ENCODE measurements around the gene KCNK3. TPM values are rescaled to one million over a fixed set of nuclear protein-coding genes. Genes with fewer than 3 reads are reported as not detected.
"Not testable (repeated sequence)": the region's sequence is repeated elsewhere in the genome, so short reads cannot be mapped to it uniquely, and the experiment has no call there.

The KCNK3 gene
- not detected for total RNA-seq

- peak in 1 of 2 donors; percentile 58 for DNase-seq (ENCODE audit: low spot score in 2 of 2)
- H3K36me3 Mint-ChIP-seq = peaks cover 0 to 8% of the 10 kb centered on the region in 2 donors
- no peak within 1 kb of the TSS for H3K27ac Mint-ChIP-seq
- ATAC-seq = peak; percentile 57 to 84
- H3K9me3 Mint-ChIP-seq = no peaks in the 10 kb centered on the region
These were observed at the start of gene KCNK3 for GRCh38 chr2:26692279-26692896. KCNK3 (plus strand) TSS chr2:26692722; CDS start chr2:26692876, 154 bp downstream.

- no peak for ATAC-seq
These were observed 48.2 kb upstream of the KCNK3 start for GRCh38 chr2:26644188-26644835.

GRCh38 chr2:26645762-26646161 is 46.8 kb upstream of the KCNK3 start:
- ATAC-seq = no peak
- no peaks in the 10 kb centered on the region for H3K36me3 Mint-ChIP-seq
- H3K27ac Mint-ChIP-seq = no peak overlapping the region
- no peaks in the 10 kb centered on the region for H3K9me3 Mint-ChIP-seq
- DNase-seq (ENCODE audit: low spot score in 2 of 2) = no peak

More at GRCh38 chr2:26644188-26644835, 48.2 kb upstream of the KCNK3 start:
- Mint-ChIP-seq H3K36me3 (no peaks in the 10 kb centered on the region), H3K27ac (no peak overlapping the region), H3K9me3 (no peaks in the 10 kb centered on the region)
- no peak for DNase-seq (ENCODE audit: low spot score in 2 of 2)

- no peak for DNase-seq (ENCODE audit: low spot score in 2 of 2)
- Mint-ChIP-seq H3K9me3 (no peaks in the 10 kb centered on the region), H3K27ac (no peak overlapping the region), H3K36me3 (no peaks in the 10 kb centered on the region)
- ATAC-seq = no peak
These were observed 45.4 kb upstream of the KCNK3 start for GRCh38 chr2:26646986-26647672.

GRCh38 chr2:26647981-26648380 is 44.5 kb upstream of the KCNK3 start:
- Mint-ChIP-seq H3K27ac (no peak overlapping the region), H3K9me3 (no peaks in the 10 kb centered on the region), H3K36me3 (no peaks in the 10 kb centered on the region)
- ATAC-seq (no peak), DNase-seq (ENCODE audit: low spot score in 2 of 2) (no peak)

- DNase-seq (ENCODE audit: low spot score in 2 of 2) (no peak), ATAC-seq (no peak)
- no peaks in the 10 kb centered on the region for H3K36me3 Mint-ChIP-seq
- no peaks in the 10 kb centered on the region for H3K9me3 Mint-ChIP-seq
- H3K27ac Mint-ChIP-seq = no peak overlapping the region
These were observed 44.0 kb upstream of the KCNK3 start for GRCh38 chr2:26648516-26648915.

GRCh38 chr2:26649322-26649721 is 43.2 kb upstream of the KCNK3 start:
- no peaks in the 10 kb centered on the region for H3K9me3 Mint-ChIP-seq
- DNase-seq (ENCODE audit: low spot score in 2 of 2) (no peak), ATAC-seq (no peak)
- no peaks in the 10 kb centered on the region for H3K36me3 Mint-ChIP-seq
- H3K27ac Mint-ChIP-seq = no peak overlapping the region

- ATAC-seq (no peak), DNase-seq (ENCODE audit: low spot score in 2 of 2) (no peak)
- H3K36me3 Mint-ChIP-seq = no peaks in the 10 kb centered on the region
- H3K27ac Mint-ChIP-seq = peak overlapping the region in 1 of 2 donors; percentile 17
- no peaks in the 10 kb centered on the region for H3K9me3 Mint-ChIP-seq
These were observed 42.4 kb upstream of the KCNK3 start for GRCh38 chr2:26649992-26650712.

- H3K36me3 Mint-ChIP-seq = no peaks in the 10 kb centered on the region
- ATAC-seq (no peak), DNase-seq (ENCODE audit: low spot score in 2 of 2) (no peak)
- H3K27ac Mint-ChIP-seq = no peak overlapping the region
- H3K9me3 Mint-ChIP-seq = no peaks in the 10 kb centered on the region
These were observed 41.6 kb upstream of the KCNK3 start for GRCh38 chr2:26650713-26651469.

- DNase-seq (ENCODE audit: low spot score in 2 of 2) = no peak
- ATAC-seq = no peak
These were observed 41.1 kb upstream of the KCNK3 start for GRCh38 chr2:26651470-26651771.

GRCh38 chr2:26651799-26652198 is 40.7 kb upstream of the KCNK3 start:
- no peak for DNase-seq (ENCODE audit: low spot score in 2 of 2)
- H3K9me3 Mint-ChIP-seq = no peaks in the 10 kb centered on the region
- no peak overlapping the region for H3K27ac Mint-ChIP-seq
- ATAC-seq = no peak
- H3K36me3 Mint-ChIP-seq = no peaks in the 10 kb centered on the region

More at GRCh38 chr2:26651470-26651771, 41.1 kb upstream of the KCNK3 start:
- Mint-ChIP-seq H3K36me3 (no peaks in the 10 kb centered on the region), H3K27ac (no peak overlapping the region), H3K9me3 (no peaks in the 10 kb centered on the region)

GRCh38 chr2:26652361-26653041 is 40.0 kb upstream of the KCNK3 start:
- Mint-ChIP-seq H3K36me3 (no peaks in the 10 kb centered on the region), H3K27ac (no peak overlapping the region), H3K9me3 (no peaks in the 10 kb centered on the region)
- ATAC-seq (no peak), DNase-seq (ENCODE audit: low spot score in 2 of 2) (no peak)

- Mint-ChIP-seq H3K27ac (no peak overlapping the region), H3K36me3 (no peaks in the 10 kb centered on the region), H3K9me3 (no peaks in the 10 kb centered on the region)
- ATAC-seq (no peak), DNase-seq (ENCODE audit: low spot score in 2 of 2) (no peak)
These were observed 39.1 kb upstream of the KCNK3 start for GRCh38 chr2:26653207-26654060.

GRCh38 chr2:26654061-26654340 is 38.5 kb upstream of the KCNK3 start:
- no peak overlapping the region for H3K27ac Mint-ChIP-seq
- H3K36me3 Mint-ChIP-seq = peaks cover 4% of the 10 kb centered on the region in 2 donors
- H3K9me3 Mint-ChIP-seq = peaks cover 0 to 5% of the 10 kb centered on the region in 2 donors
- ATAC-seq (no peak), DNase-seq (ENCODE audit: low spot score in 2 of 2) (no peak)

GRCh38 chr2:26655120-26655519 is 37.4 kb upstream of the KCNK3 start:
- ATAC-seq; DNase-seq (ENCODE audit: low spot score in 2 of 2): not testable (repeated sequence)
- peaks cover 4 to 14% of the 10 kb centered on the region in 2 donors for H3K9me3 Mint-ChIP-seq

More at GRCh38 chr2:26655120-26655519, 37.4 kb upstream of the KCNK3 start:
- H3K36me3 Mint-ChIP-seq = peaks cover 6 to 12% of the 10 kb centered on the region in 2 donors
- not testable (repeated sequence) for H3K27ac Mint-ChIP-seq
